IMR-90 (cell line): Measurements from ENCODE around the gene KRT86. TPM values are rescaled to one million over a fixed set of nuclear protein-coding genes. Genes with fewer than 3 reads are reported as not detected.

ENCODE experiments used
- ATAC-seq: fragments of 200-7000 bp; cut with Tn5 transposase; 2 replicates; pipeline ENCODE4 v1.9.1; 2020; ENCODE audit warnings: low read depth, mild to moderate bottlenecking, moderate library complexity
- BruUV-seq: library from RNA; stranded (reverse); fragments of 400-500 nt; replicated peaks from 2 replicates; lab custom pipeline; 2021; lab: Mats Ljungman, UMichigan
- CTCF ChIA-PET: fragments of 300-600 bp; formaldehyde crosslinking; extraction: SDS; loops from one replicate; lab custom pipeline; 2021; ENCODE audit warnings: antibody characterized with exemption; lab: Yijun Ruan, JAX
- POLR2A ChIA-PET: fragments of 300-600 bp; sonication (Branson Sonifier 250); formaldehyde crosslinking; loops from one replicate; lab custom pipeline; 2022; ENCODE audit warnings: antibody characterized with exemption; ENCODE audit not compliant: unreplicated experiment; lab: Charles Lee
- DNase-seq: peaks from one replicate; pipeline ENCODE4 v3.0.0; 2013
- H2AFZ ChIP-seq: replicated peaks from 2 replicates; pipeline ENCODE3; 2013; ENCODE audit warnings: low read length, mild to moderate bottlenecking; ENCODE audit not compliant: poor library complexity
- H2AK5ac ChIP-seq: 2 replicates; pipeline ENCODE4 v1.6.1; 2013; ENCODE audit warnings: low read depth, low read length, inconsistent platforms
- H2AK9ac ChIP-seq: replicated peaks from 2 replicates; pipeline ENCODE3; 2013; ENCODE audit warnings: mild to moderate bottlenecking, low read depth, low read length, moderate library complexity; ENCODE audit not compliant: poor library complexity
- H2BK120ac ChIP-seq: 2 replicates; pipeline ENCODE4 v1.6.1; 2013; ENCODE audit warnings: low read depth, low read length, inconsistent platforms
- H2BK15ac ChIP-seq: 3 replicates; pipeline ENCODE4 v1.6.1; 2013; ENCODE audit warnings: low read depth, low read length, inconsistent platforms
- H2BK20ac ChIP-seq: 2 replicates; pipeline ENCODE4 v1.6.1; 2013; ENCODE audit warnings: low read depth, mild to moderate bottlenecking, inconsistent platforms, low read length, moderate library complexity
- H2BK5ac ChIP-seq: 2 replicates; pipeline ENCODE4 v1.6.1; 2013; ENCODE audit warnings: mild to moderate bottlenecking, low read depth, low read length, inconsistent platforms; ENCODE audit not compliant: poor library complexity, severe bottlenecking
- H3K14ac ChIP-seq: replicated peaks from 2 replicates; pipeline ENCODE4 v1.6.1; 2013; ENCODE audit warnings: low read depth, low read length, inconsistent platforms
- H3K18ac ChIP-seq: 2 replicates; pipeline ENCODE4 v1.6.1; 2013; ENCODE audit warnings: low read depth, low read length, control low read depth
- H3K23ac ChIP-seq: 2 replicates; pipeline ENCODE4 v1.6.1; 2013; ENCODE audit warnings: low read depth, low read length, inconsistent platforms
- H3K27ac ChIP-seq: 2 replicates; pipeline ENCODE4 v1.5.1; 2013; ENCODE audit warnings: mild to moderate bottlenecking, control low read depth, low read length; ENCODE audit not compliant: insufficient read depth
- H3K27me3 ChIP-seq: 2 replicates; pipeline ENCODE4 v1.6.1; 2013; ENCODE audit warnings: low read length; ENCODE audit not compliant: control insufficient read depth, insufficient read depth
- H3K36me3 ChIP-seq: 2 replicates; pipeline ENCODE4 v1.6.1; 2013; ENCODE audit warnings: low read length, mixed read lengths; ENCODE audit not compliant: control insufficient read depth, insufficient read depth
- H3K4ac ChIP-seq: 2 replicates; pipeline ENCODE4 v1.6.1; 2013; ENCODE audit warnings: low read depth, low read length, inconsistent platforms
- H3K4me1 ChIP-seq: 2 replicates; pipeline ENCODE4 v1.6.1; 2013; ENCODE audit warnings: low read length, mixed read lengths; ENCODE audit not compliant: control insufficient read depth, insufficient read depth
- H3K4me2 ChIP-seq: 2 replicates; pipeline ENCODE4 v1.6.1; 2013; ENCODE audit warnings: low read depth, mild to moderate bottlenecking, control low read depth, low read length, moderate library complexity
- H3K4me3 ChIP-seq: 2 replicates; pipeline ENCODE4 v1.5.1; 2013; ENCODE audit warnings: low read depth, mild to moderate bottlenecking, control low read depth, low read length, moderate library complexity; ENCODE audit not compliant: insufficient read depth
- H3K56ac ChIP-seq: 2 replicates; pipeline ENCODE4 v1.6.1; 2013; ENCODE audit warnings: low read length, inconsistent platforms; ENCODE audit not compliant: insufficient read depth; ENCODE audit errors: extremely low read depth
- H3K79me1 ChIP-seq, 2 experiments: 2 replicates each; pipeline ENCODE4 v1.6.1; 2013; ENCODE audit warnings: low read length in 2 of 2, inconsistent platforms in 1 of 2, low read depth in 1 of 2
- H3K9ac ChIP-seq: 2 replicates; pipeline ENCODE4 v1.6.1; 2013; ENCODE audit warnings: low read depth, low read length, control low read depth
- H3K9me1 ChIP-seq: 2 replicates; pipeline ENCODE4 v1.6.1; 2013; ENCODE audit warnings: low read length, inconsistent platforms; ENCODE audit not compliant: insufficient read depth
- H3K9me3 ChIP-seq: 2 replicates; pipeline ENCODE4 v1.6.1; 2013; ENCODE audit warnings: low read length; ENCODE audit not compliant: control insufficient read depth, insufficient read depth
- H4K20me1 ChIP-seq: 2 replicates; pipeline ENCODE4 v1.6.1; 2013; ENCODE audit warnings: low read length, inconsistent platforms; ENCODE audit not compliant: insufficient read depth
- H4K5ac ChIP-seq: 2 replicates; pipeline ENCODE4 v1.6.1; 2013; ENCODE audit warnings: mild to moderate bottlenecking, low read depth, low read length, control low read depth
- H4K8ac ChIP-seq, 2 experiments: 2 replicates each; pipeline ENCODE4 v1.6.1; 2013; ENCODE audit warnings: low read depth in 2 of 2, low read length in 2 of 2, control low read depth in 1 of 2, inconsistent platforms in 1 of 2
- H4K91ac ChIP-seq: 2 replicates; pipeline ENCODE4 v1.6.1; 2013; ENCODE audit warnings: low read depth, low read length, inconsistent platforms; ENCODE audit not compliant: insufficient read depth
- BHLHE40 ChIP-seq: fragments of 150-350 bp; IDR thresholded peaks from 2 replicates; pipeline ENCODE4 v1.6.1; 2016; ENCODE audit warnings: mild to moderate bottlenecking, low read depth, low read length
- CEBPB ChIP-seq: IDR thresholded peaks from 2 replicates; pipeline ENCODE4 v1.6.1; 2012; ENCODE audit warnings: low read depth, low read length, improper control_type of control experiment
- CHD1 ChIP-seq: IDR thresholded peaks from 2 replicates; pipeline ENCODE4 v1.6.1; 2012; ENCODE audit warnings: low read depth, low read length, improper control_type of control experiment
- FOS ChIP-seq: fragments of 150-350 bp; IDR thresholded peaks from 2 replicates; pipeline ENCODE4 v1.6.1; 2016; ENCODE audit warnings: low read depth, low read length
- MAFK ChIP-seq: IDR thresholded peaks from 2 replicates; pipeline ENCODE4 v1.6.1; 2012; ENCODE audit warnings: low read depth, low read length, improper control_type of control experiment
- MAZ ChIP-seq: IDR thresholded peaks from 2 replicates; pipeline ENCODE4 v1.6.1; 2012; ENCODE audit warnings: low read depth, mild to moderate bottlenecking, low read length, improper control_type of control experiment, moderate library complexity, borderline replicate concordance
- MXI1 ChIP-seq: IDR thresholded peaks from 2 replicates; pipeline ENCODE4 v1.6.1; 2012; ENCODE audit warnings: low read depth, mild to moderate bottlenecking, low read length, moderate library complexity, borderline replicate concordance
- NFE2L2 ChIP-seq: fragments of 150-350 bp; IDR thresholded peaks from 2 replicates; pipeline ENCODE4 v1.6.1; 2016; ENCODE audit warnings: low read depth, mild to moderate bottlenecking, low read length
- POLR2A ChIP-seq: IDR thresholded peaks from 2 replicates; pipeline ENCODE4 v1.6.1; 2012; ENCODE audit warnings: mild to moderate bottlenecking, low read depth, low read length
- RAD21 ChIP-seq: IDR thresholded peaks from 2 replicates; pipeline ENCODE4 v1.6.1; 2012; ENCODE audit warnings: low read length, improper control_type of control experiment
- RCOR1 ChIP-seq: IDR thresholded peaks from 2 replicates; pipeline ENCODE4 v1.6.1; 2012; ENCODE audit warnings: mild to moderate bottlenecking, low read length, improper control_type of control experiment; ENCODE audit not compliant: insufficient replicate concordance
- RFX5 ChIP-seq: IDR thresholded peaks from 2 replicates; pipeline ENCODE4 v1.8.0; 2012; ENCODE audit warnings: low read depth, mild to moderate bottlenecking, low read length, moderate library complexity
- SMC3 ChIP-seq: fragments of 150-350 bp; IDR thresholded peaks from 2 replicates; pipeline ENCODE4 v1.6.1; 2016; ENCODE audit warnings: low read depth, mild to moderate bottlenecking, antibody characterized with exemption, low read length, moderate library complexity
- WGBS, 2 experiments: methylation state at CpG; one replicate each; pipeline versions ENCODE4 v1.1.5 to v1.1.7; 2013; ENCODE audit warnings: missing lambda C conversion rate in 2 of 2; ENCODE audit not compliant: insufficient read length in 1 of 2; ENCODE audit errors: extremely low coverage in 2 of 2; 5-methylcytosine and 5-hydroxymethylcytosine counted together
- dilution Hi-C: fragments of 300-500 bp; cut with HindIII; formaldehyde crosslinking; loops from one replicate; pipeline ENCODE4 v1.14.3; 2018; ENCODE audit warnings: low sequenced_read_pairs; ENCODE audit not compliant: unreplicated experiment
- in situ Hi-C: fragments of 300-500 bp; cut with MboI; formaldehyde crosslinking; loops from 3 replicates; pipeline ENCODE4 v1.14.3; 2019; ENCODE audit warnings: low sequenced_read_pairs, inconsistent platforms, mixed read lengths
- intact Hi-C: fragments of 100-400 bp; cut with micrococcal nuclease; formaldehyde crosslinking; loops from 2 replicates; pipeline ENCODE4 v1.10.0; 2022
- polyA plus RNA-seq, 3 experiments: library from polyadenylated mRNA; depleted of rRNA; stranded (reverse); fragments of >200 nt; gene quantifications; 2 replicates each; pipeline ENCODE4 v1.2.3, GENCODE V29; 2012; ENCODE audit warnings: low replicate concordance in 1 of 3
- total RNA-seq: library from RNA; depleted of rRNA; stranded (reverse); fragments of >200 nt; gene quantifications from 2 replicates; pipeline ENCODE4 v1.2.3, GENCODE V29; 2012
- TF ChIP-seq, protein P1 (sequence below): conservative IDR thresholded peaks from 2 replicates; pipeline ENCODE4 v1.5.1; 2012; ENCODE audit warnings: mild to moderate bottlenecking, low read depth, low read length, improper control_type of control experiment
- TF ChIP-seq, protein P2 (sequence below): fragments of 150-350 bp; IDR thresholded peaks from 2 replicates; pipeline ENCODE4 v1.6.1; 2017; ENCODE audit warnings: mild to moderate bottlenecking, antibody characterized with exemption, low read length, low read depth
- TF ChIP-seq, protein P3 (sequence below): fragments of 150-350 bp; IDR thresholded peaks from 2 replicates; pipeline ENCODE4 v1.6.1; 2016; ENCODE audit warnings: low read depth, mild to moderate bottlenecking, low read length, moderate library complexity, borderline replicate concordance

KRT86 gene
- total and polyA plus RNA-seq, 2 of the 4 experiments (the other 2 are of a cell fraction), result not detected

DNA sequence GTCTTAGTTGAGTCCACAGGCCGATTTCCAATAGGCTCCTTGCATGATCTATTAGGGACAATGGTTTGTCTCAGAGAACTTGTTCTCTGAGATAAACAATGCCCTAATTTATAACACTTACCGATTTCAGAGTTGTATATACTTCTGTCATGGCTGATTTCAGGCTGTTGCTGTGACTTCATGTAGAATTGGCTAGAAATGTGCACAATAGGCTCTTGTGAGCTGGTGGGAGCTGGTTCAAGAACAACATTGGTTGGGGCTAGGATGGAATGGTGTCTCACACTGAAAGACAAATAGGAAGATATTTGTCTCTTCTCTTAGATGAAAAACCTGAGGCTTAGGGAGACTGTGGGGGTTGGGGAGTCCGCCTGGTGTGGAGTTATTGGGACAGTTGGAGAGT, 6.7 kb upstream of the KRT86 start:
- no peaks in the 10 kb centered on the region for H3K36me3 ChIP-seq
- H2BK120ac ChIP-seq, result no peak overlapping the region
- H2BK20ac ChIP-seq, result no peak overlapping the region
- ChIA-PET POLR2A (no interaction called here), CTCF (interaction anchor here (3.3 kb wide), 1 partner anchor 12 kb away, joined by 14 read pairs; no protein-coding TSS in a partner anchor)
- H4K91ac ChIP-seq, result no peak overlapping the region
- no peak overlapping the region for H3K56ac ChIP-seq
- TF ChIP-seq SMC3 (no peak), RAD21 (no peak), POLR2A (no peak), CEBPB (no peak), MAFK (no peak), CHD1 (no peak), RCOR1 (no peak), RFX5 (no peak), NFE2L2 (no peak), MAZ (no peak), BHLHE40 (no peak), FOS (no peak), MXI1 (no peak)
- TF ChIP-seq, protein P1, sequence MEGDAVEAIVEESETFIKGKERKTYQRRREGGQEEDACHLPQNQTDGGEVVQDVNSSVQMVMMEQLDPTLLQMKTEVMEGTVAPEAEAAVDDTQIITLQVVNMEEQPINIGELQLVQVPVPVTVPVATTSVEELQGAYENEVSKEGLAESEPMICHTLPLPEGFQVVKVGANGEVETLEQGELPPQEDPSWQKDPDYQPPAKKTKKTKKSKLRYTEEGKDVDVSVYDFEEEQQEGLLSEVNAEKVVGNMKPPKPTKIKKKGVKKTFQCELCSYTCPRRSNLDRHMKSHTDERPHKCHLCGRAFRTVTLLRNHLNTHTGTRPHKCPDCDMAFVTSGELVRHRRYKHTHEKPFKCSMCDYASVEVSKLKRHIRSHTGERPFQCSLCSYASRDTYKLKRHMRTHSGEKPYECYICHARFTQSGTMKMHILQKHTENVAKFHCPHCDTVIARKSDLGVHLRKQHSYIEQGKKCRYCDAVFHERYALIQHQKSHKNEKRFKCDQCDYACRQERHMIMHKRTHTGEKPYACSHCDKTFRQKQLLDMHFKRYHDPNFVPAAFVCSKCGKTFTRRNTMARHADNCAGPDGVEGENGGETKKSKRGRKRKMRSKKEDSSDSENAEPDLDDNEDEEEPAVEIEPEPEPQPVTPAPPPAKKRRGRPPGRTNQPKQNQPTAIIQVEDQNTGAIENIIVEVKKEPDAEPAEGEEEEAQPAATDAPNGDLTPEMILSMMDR, result no peak
- TF ChIP-seq, protein P2, sequence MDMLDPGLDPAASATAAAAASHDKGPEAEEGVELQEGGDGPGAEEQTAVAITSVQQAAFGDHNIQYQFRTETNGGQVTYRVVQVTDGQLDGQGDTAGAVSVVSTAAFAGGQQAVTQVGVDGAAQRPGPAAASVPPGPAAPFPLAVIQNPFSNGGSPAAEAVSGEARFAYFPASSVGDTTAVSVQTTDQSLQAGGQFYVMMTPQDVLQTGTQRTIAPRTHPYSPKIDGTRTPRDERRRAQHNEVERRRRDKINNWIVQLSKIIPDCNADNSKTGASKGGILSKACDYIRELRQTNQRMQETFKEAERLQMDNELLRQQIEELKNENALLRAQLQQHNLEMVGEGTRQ, result no peak
- TF ChIP-seq, protein P3, sequence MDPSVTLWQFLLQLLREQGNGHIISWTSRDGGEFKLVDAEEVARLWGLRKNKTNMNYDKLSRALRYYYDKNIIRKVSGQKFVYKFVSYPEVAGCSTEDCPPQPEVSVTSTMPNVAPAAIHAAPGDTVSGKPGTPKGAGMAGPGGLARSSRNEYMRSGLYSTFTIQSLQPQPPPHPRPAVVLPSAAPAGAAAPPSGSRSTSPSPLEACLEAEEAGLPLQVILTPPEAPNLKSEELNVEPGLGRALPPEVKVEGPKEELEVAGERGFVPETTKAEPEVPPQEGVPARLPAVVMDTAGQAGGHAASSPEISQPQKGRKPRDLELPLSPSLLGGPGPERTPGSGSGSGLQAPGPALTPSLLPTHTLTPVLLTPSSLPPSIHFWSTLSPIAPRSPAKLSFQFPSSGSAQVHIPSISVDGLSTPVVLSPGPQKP, result no peak
- no TSS peak for BruUV-seq
- H3K9me1 ChIP-seq, result no peaks in the 10 kb centered on the region
- no peaks in the 10 kb centered on the region for H3K79me1 ChIP-seq
- no peak overlapping the region for H2BK5ac ChIP-seq
- H2AK9ac ChIP-seq, result no peak overlapping the region
- no CpG with 5 or more reads among the region's 3 CpGs for WGBS, 2 experiments
- no peak overlapping the region for H2AK5ac ChIP-seq
- DNase-seq (no peak), ATAC-seq (no peak)
- no peak overlapping the region for H2BK15ac ChIP-seq
- peaks cover 2% of the 10 kb centered on the region for H3K4me1 ChIP-seq
- H3K27me3 ChIP-seq, result peaks cover 14% of the 10 kb centered on the region
- H3K4me2 ChIP-seq, result no peak overlapping the region
- no peak overlapping the region for H4K5ac ChIP-seq
- no peak overlapping the region for H3K4me3 ChIP-seq
- in situ Hi-C loops (no loop called here), dilution Hi-C loops (no loop called here), intact Hi-C loops (no loop called here)
- H3K4ac ChIP-seq, result no peak overlapping the region
- no peak overlapping the region for H4K8ac ChIP-seq
- H3K18ac ChIP-seq, result no peak overlapping the region
- no peak overlapping the region for H2AFZ ChIP-seq
- H3K9ac ChIP-seq, result no peak overlapping the region
- no peaks in the 10 kb centered on the region; the same call in 1 of the 2 replicates for H3K9me3 ChIP-seq
- no peaks in the 10 kb centered on the region for H4K20me1 ChIP-seq
- no peak overlapping the region for H3K27ac ChIP-seq
- H3K14ac ChIP-seq, result no peak overlapping the region
- no peak overlapping the region for H3K23ac ChIP-seq
